Panc1 (cell line): ENCODE results near the gene HEATR5A.

ENCODE experiments used
- CTCF ChIP-seq: fragments of 450-650 bp; IDR thresholded peaks from 2 replicates; pipeline ENCODE4 v1.5.1; 2017; ENCODE audit warnings: mild to moderate bottlenecking
- POLR2AphosphoS5 ChIP-seq: IDR thresholded peaks from 2 replicates; pipeline ENCODE4 v1.6.1; 2012; ENCODE audit warnings: mild to moderate bottlenecking, low read depth, low read length, moderate library complexity
- SIN3A ChIP-seq: IDR thresholded peaks from 2 replicates; pipeline ENCODE4 v1.6.1; 2012; ENCODE audit warnings: low read depth, mild to moderate bottlenecking, low read length, moderate library complexity, borderline replicate concordance; ENCODE audit not compliant: insufficient read depth
- TF ChIP-seq, protein P1 (sequence below), 2 experiments: IDR thresholded peaks; 2 replicates each; pipeline ENCODE4 v1.6.1; 2011 to 2012; ENCODE audit warnings: low read depth in 2 of 2, control low read depth in 1 of 2, low read length in 1 of 2, mild to moderate bottlenecking in 1 of 2, moderate library complexity in 1 of 2; ENCODE audit not compliant: insufficient read depth in 1 of 2

DNA sequence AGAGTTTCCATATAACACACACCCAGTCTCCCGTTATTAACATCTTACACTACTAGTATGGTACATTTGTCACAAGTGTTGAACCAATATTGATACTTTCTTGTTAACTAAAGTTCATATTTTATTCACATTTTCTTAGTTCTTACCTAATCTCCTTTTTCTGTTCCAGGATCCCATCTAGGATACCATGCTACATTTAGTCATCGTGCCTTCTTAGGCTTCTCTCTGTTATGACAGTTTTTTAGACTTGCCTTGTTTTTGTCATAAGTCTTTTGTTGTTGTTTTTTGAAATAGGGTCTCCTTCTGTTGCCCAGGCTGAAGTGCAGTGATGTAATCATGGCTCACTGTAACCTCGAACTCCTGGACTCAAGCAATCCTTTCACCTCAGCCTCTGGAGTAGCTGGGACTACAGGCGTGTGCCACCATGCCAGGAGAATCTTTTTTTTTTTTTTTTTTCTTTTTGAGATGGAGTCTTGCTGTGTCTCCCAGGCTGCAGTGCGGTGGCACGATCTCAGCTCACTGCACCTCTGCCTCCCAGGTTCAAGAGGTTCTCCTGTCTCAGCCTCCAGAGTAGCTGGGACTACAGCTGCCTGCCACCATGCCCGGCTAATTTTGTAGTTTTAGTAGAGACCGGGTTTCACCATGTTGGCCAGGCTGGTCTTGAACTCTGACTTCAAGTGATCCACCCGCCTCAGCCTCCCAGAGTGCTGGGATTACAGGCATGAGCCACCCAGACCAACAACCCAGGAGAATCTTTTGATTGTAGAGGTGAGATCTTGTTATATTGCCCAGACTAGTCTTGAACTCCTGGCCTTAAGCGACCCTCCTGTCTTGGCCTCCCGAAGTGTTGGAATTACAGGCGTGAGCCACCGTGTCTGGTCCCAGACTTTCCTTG, 153.7 kb downstream of the HEATR5A start:
- TF ChIP-seq CTCF = no peak
- TF ChIP-seq, protein P1, sequence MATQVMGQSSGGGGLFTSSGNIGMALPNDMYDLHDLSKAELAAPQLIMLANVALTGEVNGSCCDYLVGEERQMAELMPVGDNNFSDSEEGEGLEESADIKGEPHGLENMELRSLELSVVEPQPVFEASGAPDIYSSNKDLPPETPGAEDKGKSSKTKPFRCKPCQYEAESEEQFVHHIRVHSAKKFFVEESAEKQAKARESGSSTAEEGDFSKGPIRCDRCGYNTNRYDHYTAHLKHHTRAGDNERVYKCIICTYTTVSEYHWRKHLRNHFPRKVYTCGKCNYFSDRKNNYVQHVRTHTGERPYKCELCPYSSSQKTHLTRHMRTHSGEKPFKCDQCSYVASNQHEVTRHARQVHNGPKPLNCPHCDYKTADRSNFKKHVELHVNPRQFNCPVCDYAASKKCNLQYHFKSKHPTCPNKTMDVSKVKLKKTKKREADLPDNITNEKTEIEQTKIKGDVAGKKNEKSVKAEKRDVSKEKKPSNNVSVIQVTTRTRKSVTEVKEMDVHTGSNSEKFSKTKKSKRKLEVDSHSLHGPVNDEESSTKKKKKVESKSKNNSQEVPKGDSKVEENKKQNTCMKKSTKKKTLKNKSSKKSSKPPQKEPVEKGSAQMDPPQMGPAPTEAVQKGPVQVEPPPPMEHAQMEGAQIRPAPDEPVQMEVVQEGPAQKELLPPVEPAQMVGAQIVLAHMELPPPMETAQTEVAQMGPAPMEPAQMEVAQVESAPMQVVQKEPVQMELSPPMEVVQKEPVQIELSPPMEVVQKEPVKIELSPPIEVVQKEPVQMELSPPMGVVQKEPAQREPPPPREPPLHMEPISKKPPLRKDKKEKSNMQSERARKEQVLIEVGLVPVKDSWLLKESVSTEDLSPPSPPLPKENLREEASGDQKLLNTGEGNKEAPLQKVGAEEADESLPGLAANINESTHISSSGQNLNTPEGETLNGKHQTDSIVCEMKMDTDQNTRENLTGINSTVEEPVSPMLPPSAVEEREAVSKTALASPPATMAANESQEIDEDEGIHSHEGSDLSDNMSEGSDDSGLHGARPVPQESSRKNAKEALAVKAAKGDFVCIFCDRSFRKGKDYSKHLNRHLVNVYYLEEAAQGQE (IDR thresholded peaks at IDR 0.05; ENCODE audit: insufficient read depth in 1 of 2, low read depth in 2 of 2, low read length in 1 of 2) = no peak
- TF ChIP-seq POLR2AphosphoS5 = no peak
- no peak for TF ChIP-seq SIN3A
